GM19468 (cell line): ENCODE results near the gene AZIN2.

Source experiments
- ATAC-seq: cut with Tn5 transposase; IDR thresholded peaks from one replicate; pipeline ENCODE4 v1.9.1; 2021; ENCODE audit warnings: mild to moderate bottlenecking, moderate library complexity, moderate number of reproducible peaks; ENCODE audit not compliant: unreplicated experiment; ENCODE audit errors: extremely low read depth

Gene AZIN2

DNA sequence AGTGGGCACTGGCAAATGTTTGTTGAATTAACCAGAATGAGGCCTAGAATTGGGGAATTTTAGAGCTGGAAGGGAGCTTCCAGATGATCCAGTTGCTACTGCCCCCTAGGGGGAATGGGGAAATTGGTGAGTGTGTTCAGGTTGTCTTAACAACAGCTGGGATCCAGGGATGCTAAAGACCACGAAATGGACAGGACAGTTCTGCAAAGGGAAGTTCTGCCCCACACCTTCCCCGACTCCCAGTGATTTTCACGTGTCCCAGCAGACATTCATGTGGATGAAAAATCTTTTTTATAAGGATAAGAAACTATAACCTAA, 67.0 kb downstream of the AZIN2 start:
- no peak for ATAC-seq

DNA sequence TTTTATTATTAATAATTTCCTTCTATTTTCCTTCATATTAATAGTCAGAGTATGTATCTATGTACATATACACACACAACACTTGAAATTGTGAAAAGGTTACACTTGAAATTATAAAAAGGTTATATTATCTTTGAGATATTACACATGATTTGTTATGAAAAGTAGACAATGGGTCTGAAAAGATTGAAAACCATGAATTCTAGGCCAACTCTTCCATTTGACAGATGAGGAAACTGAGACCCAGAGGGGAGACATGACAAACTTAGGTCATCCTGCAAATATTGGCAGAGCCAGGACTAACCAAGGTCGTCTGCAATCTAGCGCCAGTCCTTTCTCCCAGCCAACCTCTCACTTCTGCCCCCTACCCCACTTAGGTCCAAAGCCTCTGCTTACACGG, 67.7 kb downstream of the AZIN2 start:
- ATAC-seq, result no peak

- ATAC-seq, result no peak
These were observed 68.7 kb downstream of the AZIN2 start for GRCh38 chr1:33149453-33150190.

DNA sequence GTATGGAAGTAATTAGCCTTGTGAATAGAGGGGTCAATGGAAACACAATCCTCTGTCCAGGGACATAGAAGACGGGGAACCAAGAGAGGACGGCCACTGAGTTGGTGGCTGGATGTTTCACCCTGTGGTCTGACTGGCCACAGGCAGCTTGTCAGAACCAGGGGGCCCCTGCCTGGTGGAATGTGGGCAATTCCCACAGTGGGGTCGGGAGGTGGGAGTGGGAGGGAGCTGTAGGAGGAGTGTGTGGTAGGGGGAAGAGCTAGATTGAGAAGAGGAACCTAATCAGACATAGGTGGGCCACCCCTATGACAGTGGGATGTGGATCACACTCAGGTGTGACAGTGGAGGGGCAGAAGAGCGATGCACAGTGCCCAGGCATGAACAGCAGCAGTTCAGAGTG, 69.6 kb downstream of the AZIN2 start:
- no peak for ATAC-seq

DNA sequence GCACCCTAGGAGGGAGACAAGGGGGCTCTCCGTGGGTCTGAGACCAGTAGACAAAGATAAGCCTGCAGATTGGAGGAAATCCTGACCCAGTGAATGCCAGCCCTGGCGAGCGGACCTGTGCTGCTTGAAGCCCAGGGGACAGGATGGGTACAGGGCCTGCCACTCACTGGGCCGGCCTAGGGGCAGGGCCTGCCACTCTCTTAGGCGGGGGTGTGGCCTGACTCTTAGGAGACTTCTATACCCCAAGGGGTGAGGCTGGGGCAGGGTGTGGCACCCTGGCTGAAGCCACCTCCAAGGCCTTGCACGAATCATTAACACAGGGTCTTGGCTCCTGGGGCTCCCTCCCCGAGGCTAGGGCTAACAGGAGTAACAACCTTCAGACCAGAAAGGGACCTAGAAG, 70.2 kb downstream of the AZIN2 start:
- no peak for ATAC-seq

GRCh38 chr1:33152685-33153432, 71.9 kb downstream of the AZIN2 start:
- ATAC-seq, result no peak

- no peak for ATAC-seq
These were observed 72.7 kb downstream of the AZIN2 start for GRCh38 chr1:33153650-33154049.

DNA sequence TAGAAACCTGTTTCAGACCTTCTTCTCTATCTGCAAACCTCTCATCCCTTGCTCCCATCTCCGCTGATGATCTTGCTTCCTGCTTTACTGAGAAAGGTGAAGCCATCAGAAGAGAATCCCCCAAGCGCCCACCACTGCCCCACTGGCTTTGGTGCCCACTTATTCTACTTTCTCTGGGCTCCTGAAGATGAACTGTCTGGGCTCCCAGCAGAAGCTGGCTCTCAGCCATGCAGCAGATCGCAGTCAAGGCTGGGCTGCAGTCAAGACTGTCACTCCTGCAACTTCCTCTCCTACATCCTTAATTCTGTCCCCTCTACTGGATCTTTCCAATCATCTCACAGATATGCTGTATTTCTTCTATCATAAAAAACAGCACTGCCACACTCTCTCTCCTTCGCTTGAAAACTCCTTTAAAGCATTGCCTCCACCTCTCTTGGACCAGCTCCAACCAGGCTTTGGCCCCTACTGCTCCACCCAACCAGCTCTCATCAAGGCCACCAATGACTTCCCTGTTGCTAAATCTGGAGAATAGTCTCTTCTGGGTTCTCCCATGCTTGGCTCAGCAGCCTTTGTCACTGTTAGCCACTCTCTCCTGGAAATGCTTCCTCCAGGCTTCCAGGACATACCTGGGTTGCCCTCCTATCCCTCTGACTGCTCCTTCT, 75.1 kb downstream of the AZIN2 start:
- no peak for ATAC-seq

GRCh38 chr1:33157131-33157530, 76.2 kb downstream of the AZIN2 start:
- ATAC-seq, result no peak

- ATAC-seq, result no peak
These were observed 77.4 kb downstream of the AZIN2 start for GRCh38 chr1:33158366-33158765.

DNA sequence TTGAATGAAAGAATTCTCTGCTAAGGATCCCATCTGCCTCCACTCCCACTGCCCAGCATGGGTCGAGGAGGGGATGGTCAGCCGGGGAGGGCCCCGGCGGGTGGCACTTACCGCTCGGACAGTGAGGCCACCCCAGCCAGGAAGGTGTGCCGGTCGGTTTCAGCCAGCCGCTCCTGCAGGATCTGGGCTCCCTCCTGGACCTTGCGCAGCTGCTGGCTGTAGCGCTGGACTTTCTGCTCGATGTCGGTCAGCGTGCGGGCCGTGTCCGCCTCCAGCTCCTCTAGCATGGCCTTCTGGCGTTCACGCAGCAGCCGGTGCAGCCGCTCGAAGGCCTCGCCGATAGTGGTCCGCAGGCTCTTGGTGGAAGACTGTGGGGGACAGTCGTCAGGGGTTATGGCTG, 78.6 kb downstream of the AZIN2 start:
- no peak for ATAC-seq

- no peak for ATAC-seq
These were observed 80.2 kb downstream of the AZIN2 start for GRCh38 chr1:33161061-33161681.

GRCh38 chr1:33162141-33162540, 81.2 kb downstream of the AZIN2 start:
- ATAC-seq, result no peak

DNA sequence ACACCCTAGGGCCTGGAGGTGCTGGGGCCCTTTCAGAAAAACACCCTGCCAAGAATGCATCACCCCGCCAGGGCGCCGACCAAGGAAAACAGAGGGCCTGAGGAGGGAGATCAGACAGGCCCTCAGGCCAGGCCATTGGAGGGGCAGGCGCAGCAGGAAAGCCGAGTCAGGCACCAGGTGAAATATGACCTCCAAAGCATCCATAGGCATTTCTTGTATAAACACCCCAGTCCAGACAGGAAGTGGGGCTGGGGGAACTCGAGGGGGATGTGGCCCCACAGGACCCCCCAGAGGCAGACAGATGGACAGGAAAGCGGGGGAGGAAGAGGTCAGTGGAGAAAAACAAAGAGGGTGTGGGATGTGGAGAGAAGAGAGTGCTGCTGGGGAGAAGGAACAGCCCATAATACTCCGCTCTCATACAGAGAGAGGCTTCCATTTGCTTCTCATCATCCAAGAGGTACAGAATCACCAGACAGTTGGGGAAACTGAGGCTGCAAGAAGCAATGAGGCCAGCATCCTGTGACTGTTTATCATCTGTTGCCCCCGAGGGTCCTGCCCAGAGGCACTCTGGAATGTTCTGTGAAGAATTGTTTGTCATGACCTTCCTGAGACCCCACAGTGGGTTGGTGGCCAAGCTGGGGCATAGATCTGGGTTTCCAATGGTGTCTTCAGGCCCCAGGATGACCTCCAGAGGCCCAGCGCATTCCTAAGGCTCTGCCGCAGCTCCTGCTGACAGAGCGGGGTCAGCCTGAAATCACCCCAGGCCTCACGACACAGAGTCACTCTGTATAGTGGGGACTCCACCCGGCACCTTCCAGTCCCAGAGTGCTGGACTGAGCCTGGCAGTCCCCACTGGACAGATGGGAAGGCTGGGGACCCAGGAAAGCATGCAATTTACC, 82.9 kb downstream of the AZIN2 start:
- ATAC-seq, result no peak

- no peak for ATAC-seq
These were observed 84.3 kb downstream of the AZIN2 start for GRCh38 chr1:33165209-33165608.

GRCh38 chr1:33165809-33166208, 84.9 kb downstream of the AZIN2 start:
- no peak for ATAC-seq

DNA sequence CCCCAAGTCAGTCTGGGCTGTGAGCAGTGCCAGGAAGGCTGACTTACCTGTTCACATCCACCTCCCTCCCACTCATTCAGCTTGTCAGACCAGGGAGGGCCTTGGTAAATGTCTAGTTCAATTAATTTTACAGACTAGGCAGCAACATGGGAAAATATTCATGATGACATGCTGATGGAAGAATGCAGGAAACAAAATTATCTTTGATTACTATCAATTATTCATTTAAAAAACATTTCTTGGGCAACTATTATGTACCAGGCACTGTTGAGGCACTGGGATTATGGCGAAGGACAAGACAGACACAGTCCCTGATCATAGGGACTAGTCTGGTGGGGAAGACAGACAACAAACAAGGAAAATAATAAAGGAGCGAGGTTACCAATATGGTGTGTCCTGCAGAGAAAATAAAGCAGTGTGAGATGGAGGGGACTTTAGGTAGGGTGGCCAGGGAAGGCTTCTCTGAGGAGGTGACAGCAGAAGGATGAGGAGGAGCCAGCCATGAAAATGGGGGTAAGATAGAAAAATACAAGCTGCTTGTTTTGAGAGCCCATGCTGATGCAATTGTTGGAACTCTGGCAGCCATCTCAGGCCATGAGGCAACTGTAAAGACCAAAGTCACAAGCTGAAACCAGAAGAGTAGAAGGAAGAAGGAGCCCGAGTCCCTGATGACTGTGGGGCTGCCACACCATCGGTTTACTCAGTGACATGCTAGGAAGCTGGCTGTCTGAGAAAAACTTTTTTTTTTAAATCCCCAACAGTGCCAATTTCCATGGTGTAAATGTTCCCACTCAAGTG, 86.9 kb downstream of the AZIN2 start:
- no peak for ATAC-seq

GRCh38 chr1:33168556-33169289, 87.8 kb downstream of the AZIN2 start:
- ATAC-seq, result no peak
